GM19324 (cell line): Measurements from ENCODE around the gene IRF2BP1.
"Not testable (repeated sequence)": the region's sequence is repeated elsewhere in the genome, so short reads cannot be mapped to it uniquely, and the experiment has no call there.

ENCODE experiments used
- ATAC-seq: cut with Tn5 transposase; IDR thresholded peaks from one replicate; pipeline ENCODE4 v1.9.1; 2021; ENCODE audit warnings: mild to moderate bottlenecking, moderate library complexity; ENCODE audit not compliant: unreplicated experiment, low FRiP score

IRF2BP1 gene

GRCh38 chr19:45902651-45903625, 17.0 kb upstream of the IRF2BP1 start:
- ATAC-seq, result peak; percentile 93

DNA sequence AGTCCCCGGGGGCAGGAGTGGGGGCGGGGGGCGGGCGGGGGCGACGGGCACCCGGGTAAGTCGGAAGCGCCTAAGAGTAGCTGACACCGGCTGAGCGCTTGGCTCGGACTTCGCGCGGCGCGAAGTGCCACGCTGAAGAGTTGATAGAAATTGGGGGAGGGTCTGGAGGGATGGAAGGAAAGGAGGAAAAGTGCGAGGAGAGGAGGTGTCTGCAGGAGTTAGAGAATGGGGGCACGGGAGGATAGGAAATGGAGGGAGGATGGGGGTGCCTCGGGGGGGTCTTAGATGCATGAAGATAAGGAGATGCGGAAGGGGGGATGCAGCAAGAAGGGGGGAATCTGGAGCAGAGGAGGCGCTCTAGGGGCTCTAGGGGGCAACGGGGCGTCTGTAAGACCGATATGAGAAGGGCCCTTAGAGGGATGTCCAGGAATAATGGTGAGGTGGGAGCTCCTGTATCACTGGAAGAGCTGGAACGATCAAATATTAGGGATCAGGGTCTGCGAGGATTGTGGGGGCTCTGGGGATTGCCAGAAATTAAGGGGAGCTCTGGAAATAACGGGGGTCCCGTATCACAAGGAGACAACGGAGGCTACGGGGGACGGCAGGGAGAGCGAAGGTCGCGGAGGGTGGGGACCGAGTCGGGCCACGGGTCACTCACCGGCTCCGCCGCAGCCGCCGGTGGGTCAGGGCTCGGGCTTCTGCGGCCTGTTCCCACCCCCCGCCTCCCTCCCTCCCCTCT, 16.1 kb upstream of the IRF2BP1 start, which contains the start of gene MYPOP:
TSS of gene MYPOP (minus strand) at position 702 of the 739 bp plus-strand sequence. CDS start 840 bp downstream, outside the sequence.
- ATAC-seq, result no peak

DNA sequence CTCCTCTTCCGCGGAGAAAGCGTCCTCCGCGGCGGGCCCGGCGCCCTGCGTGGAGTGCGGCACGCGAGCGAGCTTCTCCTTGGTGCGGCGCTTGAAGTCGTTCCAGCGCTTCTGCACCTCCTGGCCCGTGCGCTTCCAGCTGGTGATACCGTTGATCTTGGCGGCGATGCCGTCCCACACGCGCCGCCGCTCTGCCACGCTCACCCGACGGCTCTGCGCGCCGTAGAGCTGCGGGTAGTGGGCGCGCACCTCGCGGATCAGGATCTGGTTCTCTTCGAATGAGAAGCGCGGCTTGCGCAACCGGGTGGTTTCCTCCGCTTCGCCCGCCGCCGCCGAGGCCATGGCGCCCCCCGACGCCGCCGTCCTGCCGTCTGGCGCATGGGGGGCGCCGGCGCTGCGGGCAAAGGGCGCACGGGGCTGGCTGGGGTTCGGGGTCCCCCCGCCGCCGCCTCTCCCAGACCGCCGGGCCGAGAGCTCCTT, 15.5 kb upstream of the IRF2BP1 start:
- no peak for ATAC-seq

GRCh38 chr19:45900738-45901431, 14.9 kb upstream of the IRF2BP1 start:
- no peak for ATAC-seq

GRCh38 chr19:45899919-45900589, 14.1 kb upstream of the IRF2BP1 start:
- ATAC-seq, result no peak

GRCh38 chr19:45899253-45899652, 13.3 kb upstream of the IRF2BP1 start:
- no peak for ATAC-seq

DNA sequence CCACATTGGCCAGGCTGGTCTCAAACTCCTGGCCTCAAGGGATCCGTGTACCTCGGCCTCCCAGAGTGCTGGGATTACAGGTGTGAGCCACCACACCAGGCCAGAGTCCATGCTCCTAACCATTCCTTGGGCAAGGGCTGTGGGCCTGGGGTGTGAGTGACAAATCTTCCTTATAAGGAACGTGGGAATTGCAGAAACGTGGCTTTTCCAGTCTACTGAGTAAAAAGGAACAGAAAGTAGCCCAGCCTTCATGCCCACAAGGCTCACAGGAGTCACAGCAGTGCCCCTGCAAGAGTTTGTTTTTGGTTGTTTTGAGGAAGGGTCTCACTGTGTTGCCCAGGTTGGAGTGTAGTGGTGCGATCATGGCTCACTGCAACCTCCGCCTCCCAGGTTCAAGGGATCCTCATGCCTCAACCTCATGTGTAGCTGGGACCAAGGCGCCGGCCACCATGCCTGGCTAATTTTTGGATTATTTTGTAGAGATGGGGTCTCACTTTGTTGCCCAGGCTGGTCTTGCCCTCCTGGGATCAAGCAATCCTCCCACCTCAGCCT, 11.4 kb upstream of the IRF2BP1 start:
- ATAC-seq, result no peak

GRCh38 chr19:45895983-45896599, 10.2 kb upstream of the IRF2BP1 start:
- ATAC-seq, result not testable (repeated sequence)

DNA sequence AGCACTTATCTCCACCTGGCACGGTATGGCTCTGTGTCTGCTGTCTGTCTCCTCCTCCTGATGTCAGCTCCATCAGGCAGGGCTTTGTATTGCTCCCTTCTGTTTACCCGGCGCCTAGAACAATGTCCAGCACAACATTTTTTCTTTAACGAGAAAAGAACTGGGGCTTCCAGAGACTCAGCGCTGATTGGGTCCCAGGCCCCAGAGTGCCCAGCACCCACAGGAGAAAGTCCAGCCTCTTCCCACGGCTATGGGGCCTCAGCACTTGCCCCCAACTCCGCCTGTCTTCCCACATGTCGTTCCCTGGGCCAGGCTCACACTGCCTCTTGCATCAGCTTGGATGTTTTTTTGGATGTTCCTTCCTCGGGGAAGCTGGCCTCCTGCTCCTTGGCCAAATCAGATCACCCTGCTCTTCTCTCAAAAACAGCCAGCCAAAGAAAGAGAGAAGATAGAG, 9.6 kb upstream of the IRF2BP1 start:
- no peak for ATAC-seq

- ATAC-seq, result no peak
These were observed 4.9 kb upstream of the IRF2BP1 start for GRCh38 chr19:45890877-45891276.

DNA sequence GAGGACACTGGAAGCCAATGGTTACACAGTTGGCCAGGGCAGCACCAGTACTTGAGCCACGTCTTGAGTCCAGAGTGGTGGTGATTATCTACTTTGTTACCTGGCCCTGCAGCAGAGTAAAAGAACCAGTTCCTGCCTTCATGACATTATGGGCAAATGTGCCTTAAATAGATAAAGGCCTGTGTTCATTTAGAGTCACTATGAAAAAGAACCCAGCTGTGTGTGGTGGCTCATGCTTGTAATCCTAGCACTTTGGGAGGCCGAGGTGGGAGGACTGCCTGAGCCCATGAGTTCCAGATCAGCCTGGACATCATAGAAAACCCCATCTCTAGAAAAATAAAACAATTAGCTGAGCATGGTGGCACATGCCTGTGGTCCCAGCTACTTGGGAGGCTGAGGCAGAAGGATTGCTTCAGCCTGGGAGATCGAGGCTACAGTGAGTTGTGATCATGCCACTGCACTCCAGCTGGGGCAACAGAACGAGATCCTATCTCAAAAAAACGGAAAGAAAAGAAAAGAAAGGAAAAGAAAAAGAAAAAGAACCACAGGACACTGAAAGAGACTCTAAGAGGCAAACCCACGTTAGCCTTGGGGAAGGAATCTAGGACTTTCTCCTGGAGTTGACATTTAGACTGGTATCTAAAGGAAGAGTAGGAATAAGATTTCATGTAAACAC, 3.4 kb upstream of the IRF2BP1 start:
- no peak for ATAC-seq

DNA sequence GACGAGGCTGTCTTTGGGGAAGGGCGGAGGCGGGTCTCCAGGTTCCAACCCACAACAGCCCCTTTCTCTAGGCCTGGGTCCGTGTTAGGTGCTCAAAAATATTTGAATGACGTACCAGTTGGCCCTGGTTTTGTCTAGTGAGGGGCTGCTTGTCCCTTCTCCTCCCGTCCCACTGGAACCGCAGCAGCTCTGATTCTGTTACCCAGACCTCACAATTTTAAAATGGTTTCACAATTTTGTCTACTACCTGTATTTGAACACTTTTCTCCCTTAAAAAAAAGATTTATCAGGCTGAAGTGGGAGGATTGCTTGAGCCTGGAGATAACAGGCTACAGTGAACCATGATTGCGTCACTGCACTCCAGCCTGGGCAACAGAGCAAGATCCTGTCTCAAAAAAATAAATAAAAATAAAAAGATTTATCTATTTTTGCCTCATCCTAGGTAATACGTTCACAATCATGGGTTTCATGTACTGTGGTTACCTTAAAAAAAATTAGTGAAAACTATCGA, 1.3 kb upstream of the IRF2BP1 start:
- no peak for ATAC-seq

GRCh38 chr19:45886427-45887199, 672 bp upstream of the IRF2BP1 start:
- ATAC-seq, result peak; percentile 43

- no peak for ATAC-seq
These were observed 1.0 kb downstream of the IRF2BP1 start for GRCh38 chr19:45884682-45885555.

DNA sequence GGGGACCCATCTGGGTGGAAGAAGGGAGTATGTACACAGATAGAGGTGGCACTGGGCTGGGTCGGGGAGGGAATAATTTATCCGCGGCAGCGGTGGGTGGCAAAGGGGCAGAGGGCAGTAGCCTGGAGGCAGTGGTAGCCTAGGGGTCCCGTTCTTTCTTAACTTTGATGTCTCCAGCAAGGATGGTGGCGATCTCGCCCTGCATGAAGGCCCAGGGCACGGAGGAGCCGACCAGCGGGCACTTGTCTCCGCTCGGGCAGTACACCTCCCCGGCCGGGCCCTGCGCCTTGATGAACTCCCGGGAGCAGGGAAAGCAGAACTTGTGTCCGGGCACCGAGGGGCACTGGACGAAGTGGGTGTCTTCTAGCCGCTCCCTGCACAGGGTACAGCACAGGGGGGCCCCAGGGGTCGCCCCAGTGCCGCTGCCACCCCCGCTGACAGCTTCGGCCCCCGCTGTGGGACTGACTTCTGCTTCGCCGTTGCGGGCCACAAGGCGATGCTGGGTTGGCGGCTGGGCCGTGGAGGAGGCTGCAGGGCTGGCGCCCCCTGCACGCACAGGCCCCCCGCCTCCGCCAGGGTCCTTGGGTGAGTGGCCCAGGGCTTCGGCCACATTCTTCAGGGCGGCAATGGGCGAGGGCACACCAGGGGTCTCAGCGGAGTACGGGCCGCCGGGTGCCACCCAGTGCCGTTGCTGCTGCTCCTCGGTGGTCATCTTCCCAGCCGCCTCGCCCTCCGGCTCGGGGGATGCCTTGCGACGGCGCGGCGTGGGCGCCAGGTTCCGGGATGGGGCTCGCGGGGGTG, 1.9 kb downstream of the IRF2BP1 start:
- no peak for ATAC-seq

GRCh38 chr19:45883586-45883880, 2.4 kb downstream of the IRF2BP1 start:
- no peak for ATAC-seq
